Lower lobe of right lung (tissue), 2 donors: ENCODE results near the gene STRA6. TPM values are rescaled to one million over a fixed set of nuclear protein-coding genes. Genes with fewer than 3 reads are reported as not detected.

Experiments
- ATAC-seq, 2 donors: fragments of 200-7000 bp; cut with Tn5 transposase; one replicate each; pipeline ENCODE4 v1.9.1; 2020 to 2022; ENCODE audit warnings: mild to moderate bottlenecking in 2 of 2, moderate library complexity in 2 of 2
- DNase-seq: peaks from one replicate; pipeline ENCODE4 v3.0.0-alpha.2; 2020
- H3K27ac ChIP-seq: fragments of 200-600 bp; one replicate; pipeline ENCODE4 v1.8.0; 2022
- H3K27me3 ChIP-seq: fragments of 200-600 bp; one replicate; pipeline ENCODE4 v1.8.0; 2022; ENCODE audit warnings: low read depth
- H3K36me3 ChIP-seq: fragments of 200-600 bp; one replicate; pipeline ENCODE4 v1.8.0; 2022; ENCODE audit warnings: mild to moderate bottlenecking
- H3K4me1 ChIP-seq: fragments of 200-600 bp; one replicate; pipeline ENCODE4 v1.8.0; 2022
- H3K4me3 ChIP-seq: fragments of 200-600 bp; one replicate; pipeline ENCODE4 v1.8.0; 2022; ENCODE audit warnings: mild to moderate bottlenecking
- H3K9me3 ChIP-seq: fragments of 200-600 bp; one replicate; pipeline ENCODE4 v1.8.0; 2022
- CTCF ChIP-seq: fragments of 200-600 bp; IDR thresholded peaks from one replicate; pipeline ENCODE4 v1.8.0; 2022; ENCODE audit warnings: antibody characterized with exemption, mild to moderate bottlenecking
- intact Hi-C: fragments of 100-400 bp; cut with DNase I; formaldehyde crosslinking; loops from one replicate; pipeline ENCODE4 v1.11.0; 2022
- total RNA-seq: library from RNA; stranded (reverse); fragmentation: NEBNext Ultra II Directional; extraction: Animal tissue kit (Norgen Biotek cat#: 25700); gene quantifications from one replicate; pipeline ENCODE4 v1.2.1, GENCODE V29; 2021
- donor health status: DM: no; HTN: yes; CAD: no; lungs with severe emphysema.

Gene STRA6
- total RNA-seq, 1 donor from 2014 or later = not detected

GRCh38 chr15:74176262-74177214 lies 26.0 kb downstream of the STRA6 start:
- no peaks in the 10 kb centered on the region for H3K9me3 ChIP-seq
- H3K27me3 ChIP-seq = no peaks in the 10 kb centered on the region
- no peak overlapping the region for H3K27ac ChIP-seq
- intact Hi-C loops = no loop called here
- DNase-seq (peak; percentile 28), ATAC-seq (no peak)
- TF ChIP-seq CTCF = no peak
- no peaks in the 10 kb centered on the region for H3K36me3 ChIP-seq
- peaks cover 47% of the 10 kb centered on the region for H3K4me1 ChIP-seq
- no peak overlapping the region for H3K4me3 ChIP-seq

GRCh38 chr15:74175271-74176191 lies 27.1 kb downstream of the STRA6 start:
- ATAC-seq = no peak
- no peaks in the 10 kb centered on the region for H3K27me3 ChIP-seq
- no peak for TF ChIP-seq CTCF
- H3K4me1 ChIP-seq = peaks cover 47% of the 10 kb centered on the region
- H3K36me3 ChIP-seq = no peaks in the 10 kb centered on the region
- no peaks in the 10 kb centered on the region for H3K9me3 ChIP-seq
- H3K27ac ChIP-seq = no peak overlapping the region
- H3K4me3 ChIP-seq = peak overlapping the region; percentile 47
- intact Hi-C loops = no loop called here
- peak; percentile 43 for DNase-seq

- Histone ChIP-seq H3K36me3 (no peaks in the 10 kb centered on the region), H3K27ac (no peak overlapping the region), H3K4me3 (peak overlapping the region; percentile 47), H3K9me3 (no peaks in the 10 kb centered on the region), H3K27me3 (no peaks in the 10 kb centered on the region), H3K4me1 (peaks cover 41% of the 10 kb centered on the region)
- ATAC-seq (no peak), DNase-seq (peak; percentile 41)
- intact Hi-C loops = no loop called here
- TF ChIP-seq CTCF = no peak
Measured at GRCh38 chr15:74174958-74175253, 27.7 kb downstream of the STRA6 start.

- DNase-seq = peak; percentile 33
- H3K4me3 ChIP-seq = peak overlapping the region; percentile 47
- peak; percentile 20 to 25 for ATAC-seq
Measured at GRCh38 chr15:74174219-74174957, 28.2 kb downstream of the STRA6 start.

More at GRCh38 chr15:74174219-74174957, 28.2 kb downstream of the STRA6 start:
- no peaks in the 10 kb centered on the region for H3K27me3 ChIP-seq
- H3K36me3 ChIP-seq = no peaks in the 10 kb centered on the region
- H3K4me1 ChIP-seq = peaks cover 38% of the 10 kb centered on the region
- no peak for TF ChIP-seq CTCF
- peak overlapping the region; percentile 69 for H3K27ac ChIP-seq
- intact Hi-C loops = no loop called here
- no peaks in the 10 kb centered on the region for H3K9me3 ChIP-seq
